Thoracic aorta (tissue), 2 donors: ENCODE results near the gene TSEN54. TPM values are rescaled to one million over a fixed set of nuclear protein-coding genes. Genes with fewer than 3 reads are reported as not detected.
A peak's percentile ranks its signal among the peaks of the same experiment; 100 is the strongest.

Experiments
- ATAC-seq: fragments of 150-250 bp; one replicate; pipeline ENCODE4 v1.8.0; 2017; ENCODE audit warnings: low read depth; ENCODE audit not compliant: insufficient number of reproducible peaks, low FRiP score
- DNase-seq: peaks from one replicate; pipeline ENCODE4 v3.0.0-alpha.2; 2020; ENCODE audit warnings: low spot score
- H3K27ac ChIP-seq, 2 donors: fragments of 200-600 bp; sonication (generic); 1 replicate in 1 of 2; 2 replicates in 1 of 2; pipeline ENCODE4 v1.5.1; 2016; ENCODE audit warnings: mild to moderate bottlenecking in 2 of 2, moderate library complexity in 2 of 2
- H3K27me3 ChIP-seq: fragments of 200-600 bp; sonication (generic); replicated peaks from 2 replicates; pipeline ENCODE4 v1.6.0; 2016; ENCODE audit warnings: mild to moderate bottlenecking; ENCODE audit not compliant: insufficient read depth
- H3K36me3 ChIP-seq: fragments of 200-600 bp; sonication (generic); one replicate; pipeline ENCODE4 v1.5.1; 2016
- H3K4me1 ChIP-seq, 2 donors: fragments of 200-600 bp; sonication (generic); 1 replicate in 1 of 2; 2 replicates in 1 of 2; pipeline versions ENCODE4 v1.5.1 to v1.6.0; 2016; ENCODE audit warnings: low read depth in 2 of 2, mild to moderate bottlenecking in 1 of 2; ENCODE audit not compliant: control insufficient read depth in 1 of 2
- H3K4me3 ChIP-seq: fragments of 200-600 bp; sonication (generic); 2 replicates; pipeline ENCODE4 v1.5.1; 2016; ENCODE audit warnings: mild to moderate bottlenecking
- H3K9me3 ChIP-seq: fragments of 200-600 bp; sonication (generic); 2 replicates; pipeline ENCODE4 v1.5.1; 2016
- total RNA-seq, 2 donors: library from RNA; depleted of rRNA; stranded (reverse); fragments of >200 nt; gene quantifications; one replicate each; pipeline versions ENCODE4 v1.1.0 to v1.2.3, GENCODE V29; 2016
- TF ChIP-seq, protein P1 (sequence below): fragments of 200-600 bp; sonication (generic); IDR thresholded peaks from one replicate; pipeline ENCODE4 v1.5.1; 2019; ENCODE audit warnings: antibody characterized with exemption

TSEN54 gene
- total RNA-seq, 2 donors from 2014 or later: 17.1 to 48.6 TPM

- Histone ChIP-seq H3K9me3 (no peaks in the 10 kb centered on the region), H3K27ac (peak overlapping the region; percentile 58 to 71), H3K4me1 (peaks cover 5 to 35% of the 10 kb centered on the region in 2 donors), H3K27me3 (no peaks in the 10 kb centered on the region), H3K4me3 (no peak overlapping the region), H3K36me3 (peaks cover 38% of the 10 kb centered on the region)
- TF ChIP-seq, protein P1, sequence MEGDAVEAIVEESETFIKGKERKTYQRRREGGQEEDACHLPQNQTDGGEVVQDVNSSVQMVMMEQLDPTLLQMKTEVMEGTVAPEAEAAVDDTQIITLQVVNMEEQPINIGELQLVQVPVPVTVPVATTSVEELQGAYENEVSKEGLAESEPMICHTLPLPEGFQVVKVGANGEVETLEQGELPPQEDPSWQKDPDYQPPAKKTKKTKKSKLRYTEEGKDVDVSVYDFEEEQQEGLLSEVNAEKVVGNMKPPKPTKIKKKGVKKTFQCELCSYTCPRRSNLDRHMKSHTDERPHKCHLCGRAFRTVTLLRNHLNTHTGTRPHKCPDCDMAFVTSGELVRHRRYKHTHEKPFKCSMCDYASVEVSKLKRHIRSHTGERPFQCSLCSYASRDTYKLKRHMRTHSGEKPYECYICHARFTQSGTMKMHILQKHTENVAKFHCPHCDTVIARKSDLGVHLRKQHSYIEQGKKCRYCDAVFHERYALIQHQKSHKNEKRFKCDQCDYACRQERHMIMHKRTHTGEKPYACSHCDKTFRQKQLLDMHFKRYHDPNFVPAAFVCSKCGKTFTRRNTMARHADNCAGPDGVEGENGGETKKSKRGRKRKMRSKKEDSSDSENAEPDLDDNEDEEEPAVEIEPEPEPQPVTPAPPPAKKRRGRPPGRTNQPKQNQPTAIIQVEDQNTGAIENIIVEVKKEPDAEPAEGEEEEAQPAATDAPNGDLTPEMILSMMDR: no peak
- ATAC-seq: no peak
- DNase-seq: no peak
Measured at GRCh38 chr17:75502072-75502720, 14.1 kb upstream of the TSEN54 start.

DNA sequence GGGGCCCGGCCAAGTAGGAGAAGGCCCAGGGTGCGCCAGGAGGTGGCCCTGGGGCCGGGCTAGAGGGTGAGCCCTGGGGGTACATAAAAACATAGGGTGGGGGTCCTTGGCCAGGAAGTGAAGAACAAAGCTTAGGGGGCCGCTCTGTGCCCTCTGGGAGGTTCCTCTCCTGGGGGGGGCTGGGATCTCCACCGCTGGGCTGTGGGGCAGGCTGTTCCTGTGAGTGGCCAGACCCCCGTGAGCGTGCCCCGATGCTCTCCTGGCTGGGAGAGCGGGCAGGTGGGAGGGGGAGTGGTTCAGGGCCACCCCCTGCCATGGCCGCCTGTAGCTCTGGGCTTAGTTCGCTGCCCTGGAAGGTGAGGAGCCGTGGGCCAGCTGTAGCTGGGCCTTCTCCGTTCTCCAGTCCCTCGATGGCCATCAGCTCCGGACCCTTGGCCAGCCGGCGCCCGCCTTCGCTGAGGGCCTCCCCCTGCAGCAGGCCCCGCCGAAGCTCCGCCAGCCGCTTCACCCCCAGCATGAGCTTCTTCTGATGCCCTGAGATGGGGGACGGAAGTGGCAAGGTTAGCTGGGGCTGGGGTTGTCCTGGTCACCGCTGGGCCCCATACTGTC, 13.5 kb upstream of the TSEN54 start:
- TF ChIP-seq, protein P1: no peak
- peaks cover 5 to 35% of the 10 kb centered on the region in 2 donors for H3K4me1 ChIP-seq
- H3K27ac ChIP-seq: peak overlapping the region; percentile 58 to 71
- H3K9me3 ChIP-seq: no peaks in the 10 kb centered on the region
- H3K27me3 ChIP-seq: no peaks in the 10 kb centered on the region
- H3K36me3 ChIP-seq: peaks cover 39% of the 10 kb centered on the region
- no peak for DNase-seq
- H3K4me3 ChIP-seq: no peak overlapping the region
- no peak for ATAC-seq

DNA sequence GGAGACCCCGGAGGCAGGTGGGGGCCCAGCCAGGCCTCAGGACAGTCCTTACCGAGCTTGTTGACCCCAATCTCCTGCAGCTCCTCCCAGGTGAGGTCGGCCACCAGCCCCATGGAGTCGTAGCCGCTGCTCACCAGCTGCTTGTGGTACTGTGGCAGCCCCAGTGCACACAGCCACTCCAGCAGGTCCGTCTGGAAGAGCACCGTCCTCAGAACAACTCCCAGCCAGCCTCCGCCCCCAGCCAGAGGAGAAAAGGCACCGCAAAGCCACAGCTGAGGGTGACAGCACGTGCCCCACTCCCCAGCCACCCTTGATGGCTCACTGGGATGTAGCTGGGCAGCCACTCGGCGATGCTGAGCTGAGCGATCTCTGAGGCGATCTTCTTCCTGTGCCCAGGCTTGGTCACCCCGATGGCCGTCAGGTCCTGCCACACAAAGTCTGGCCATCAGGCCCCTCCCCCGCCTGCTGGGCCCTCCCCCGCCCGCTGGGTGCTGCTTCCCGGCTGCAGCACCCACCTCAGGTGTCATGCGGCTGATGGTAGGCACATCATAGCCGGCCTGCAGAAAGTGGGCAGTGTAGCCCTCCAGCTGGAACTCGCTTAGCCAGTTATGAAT, 12.9 kb upstream of the TSEN54 start:
- Histone ChIP-seq H3K4me3 (no peak overlapping the region), H3K36me3 (peaks cover 33% of the 10 kb centered on the region), H3K4me1 (peaks cover 5 to 42% of the 10 kb centered on the region in 2 donors), H3K27me3 (no peaks in the 10 kb centered on the region), H3K27ac (no peak overlapping the region), H3K9me3 (no peaks in the 10 kb centered on the region)
- TF ChIP-seq, protein P1: no peak
- DNase-seq (no peak), ATAC-seq (no peak)

GRCh38 chr17:75503976-75504346, 12.4 kb upstream of the TSEN54 start:
- no peak for DNase-seq
- peaks cover 30% of the 10 kb centered on the region for H3K36me3 ChIP-seq
- no peak overlapping the region for H3K4me3 ChIP-seq
- H3K4me1 ChIP-seq: peaks cover 5 to 46% of the 10 kb centered on the region in 2 donors
- H3K27ac ChIP-seq: no peak overlapping the region
- H3K27me3 ChIP-seq: no peaks in the 10 kb centered on the region
- no peak for ATAC-seq
- TF ChIP-seq, protein P1: no peak
- no peaks in the 10 kb centered on the region for H3K9me3 ChIP-seq

GRCh38 chr17:75504347-75505151, 11.8 kb upstream of the TSEN54 start:
- DNase-seq: no peak
- Histone ChIP-seq H3K9me3 (no peaks in the 10 kb centered on the region), H3K27ac (no peak overlapping the region), H3K27me3 (no peaks in the 10 kb centered on the region), H3K4me3 (no peak overlapping the region), H3K36me3 (peaks cover 30% of the 10 kb centered on the region), H3K4me1 (peaks cover 8 to 46% of the 10 kb centered on the region in 2 donors)
- TF ChIP-seq, protein P1: peak; percentile 43
- no peak for ATAC-seq
